Measurements from ENCODE around the gene DROSHA. TPM values are rescaled to one million over a fixed set of nuclear protein-coding genes. Genes with fewer than 3 reads are reported as not detected.

The DROSHA gene
- total and polyA plus RNA-seq, 2 donors (not counting 3 experiments of a cell fraction or from before 2014, with no cell fraction given) = 49.1 to 96.4 TPM

DNA sequence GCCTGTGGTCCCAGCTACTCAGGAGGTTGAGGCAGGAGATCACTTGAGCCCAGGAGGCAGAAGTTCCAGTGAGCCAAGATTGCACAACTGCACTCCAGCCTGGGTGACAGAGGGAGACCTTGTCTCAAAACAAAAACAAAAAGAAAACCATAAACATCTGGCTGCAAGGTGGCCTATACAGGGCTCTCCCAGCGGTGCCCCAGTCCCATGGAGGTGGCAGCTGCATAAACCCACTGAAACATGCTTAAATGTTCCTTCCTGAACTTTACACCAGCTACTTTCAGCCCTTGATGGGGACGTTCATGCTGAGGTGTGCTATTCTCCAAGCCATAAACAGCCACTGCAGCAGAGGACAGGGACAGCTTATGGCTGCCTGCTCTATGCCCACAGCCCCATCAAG lies 35.6 kb downstream of the DROSHA start:
- ChIA-PET CTCF (interaction anchor here (0.9 kb wide), 1 partner anchor 11 kb away, joined by 3 read pairs; no protein-coding TSS in a partner anchor), POLR2A (no interaction called here)
- H3K4me2 ChIP-seq (ENCODE audit: insufficient read depth, low read length) = no peak overlapping the region
- no peaks in the 10 kb centered on the region for H3K27me3 ChIP-seq (ENCODE audit: control insufficient read depth in 2 of 2, insufficient read depth in 2 of 2, low read length in 2 of 2)
- DNase-seq (ENCODE audit: low read depth, low spot score) (no peak), FAIRE-seq (no peak)
- H3K9ac ChIP-seq (replicated peaks; ENCODE audit: extremely low read depth, insufficient read depth, low read length) = no peak overlapping the region
- no peaks in the 10 kb centered on the region for H3K79me2 ChIP-seq (ENCODE audit: control insufficient read depth, insufficient read depth, low read length)
- TF ChIP-seq EZH2 (IDR thresholded peaks at IDR 0.05; ENCODE audit: borderline replicate concordance, low read depth, low read length, severe bottlenecking) (no peak), POLR2AphosphoS5 (IDR thresholded peaks at IDR 0.05; ENCODE audit: insufficient read depth, low read depth, low read length) (no peak), POLR2A (IDR thresholded peaks at IDR 0.05; ENCODE audit: low read depth, low read length) (no peak), MYC (IDR thresholded peaks at IDR 0.05; ENCODE audit: low read depth, low read length) (no peak), FOS (IDR thresholded peaks at IDR 0.05; ENCODE audit: borderline replicate concordance, insufficient read depth, low read length) (no peak), GATA2 (IDR thresholded peaks at IDR 0.05; ENCODE audit: insufficient read depth, insufficient read length, low read depth, low read length) (no peak), JUN (IDR thresholded peaks at IDR 0.05; ENCODE audit: borderline replicate concordance, insufficient read depth, insufficient read length, low read depth) (no peak)
- TF ChIP-seq, protein P1, sequence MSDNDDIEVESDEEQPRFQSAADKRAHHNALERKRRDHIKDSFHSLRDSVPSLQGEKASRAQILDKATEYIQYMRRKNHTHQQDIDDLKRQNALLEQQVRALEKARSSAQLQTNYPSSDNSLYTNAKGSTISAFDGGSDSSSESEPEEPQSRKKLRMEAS (IDR thresholded peaks at IDR 0.05; ENCODE audit: insufficient read depth, insufficient read length) = no peak
- TF ChIP-seq, protein P2, sequence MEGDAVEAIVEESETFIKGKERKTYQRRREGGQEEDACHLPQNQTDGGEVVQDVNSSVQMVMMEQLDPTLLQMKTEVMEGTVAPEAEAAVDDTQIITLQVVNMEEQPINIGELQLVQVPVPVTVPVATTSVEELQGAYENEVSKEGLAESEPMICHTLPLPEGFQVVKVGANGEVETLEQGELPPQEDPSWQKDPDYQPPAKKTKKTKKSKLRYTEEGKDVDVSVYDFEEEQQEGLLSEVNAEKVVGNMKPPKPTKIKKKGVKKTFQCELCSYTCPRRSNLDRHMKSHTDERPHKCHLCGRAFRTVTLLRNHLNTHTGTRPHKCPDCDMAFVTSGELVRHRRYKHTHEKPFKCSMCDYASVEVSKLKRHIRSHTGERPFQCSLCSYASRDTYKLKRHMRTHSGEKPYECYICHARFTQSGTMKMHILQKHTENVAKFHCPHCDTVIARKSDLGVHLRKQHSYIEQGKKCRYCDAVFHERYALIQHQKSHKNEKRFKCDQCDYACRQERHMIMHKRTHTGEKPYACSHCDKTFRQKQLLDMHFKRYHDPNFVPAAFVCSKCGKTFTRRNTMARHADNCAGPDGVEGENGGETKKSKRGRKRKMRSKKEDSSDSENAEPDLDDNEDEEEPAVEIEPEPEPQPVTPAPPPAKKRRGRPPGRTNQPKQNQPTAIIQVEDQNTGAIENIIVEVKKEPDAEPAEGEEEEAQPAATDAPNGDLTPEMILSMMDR (IDR thresholded peaks at IDR 0.05; ENCODE audit: extremely low read depth in 1 of 2, insufficient read depth in 1 of 2, low read depth in 1 of 2, low read length in 2 of 2) = no peak
- no peaks in the 10 kb centered on the region for H3K9me1 ChIP-seq (replicated peaks; ENCODE audit: control insufficient read depth, extremely low read depth, insufficient read depth, low read length)
- BruUV-seq (replicated peaks) = no TSS peak
- H3K27ac ChIP-seq (ENCODE audit: insufficient read depth, low read depth, low read length) = no peak overlapping the region
- dilution Hi-C loops (cut with MboI; ENCODE audit: extremely low pct_ligation_motif_present, low sequenced_read_pairs) = no loop called here
- no peaks in the 10 kb centered on the region for H3K9me3 ChIP-seq (replicated peaks; ENCODE audit: control insufficient read depth, insufficient read depth, low read length)
- intact Hi-C loops (cut with micrococcal nuclease) = no loop called here
- H3K4me3 ChIP-seq (replicated peaks in 1 of 3; ENCODE audit: insufficient read depth in 1 of 3, low read depth in 1 of 3, low read length in 3 of 3) = no peak overlapping the region
- H4K20me1 ChIP-seq (replicated peaks; ENCODE audit: control insufficient read depth, extremely low read depth, insufficient read depth, low read length) = no peaks in the 10 kb centered on the region
- no peak overlapping the region for H2AFZ ChIP-seq (ENCODE audit: low read depth, low read length)
- H3K36me3 ChIP-seq (ENCODE audit: control insufficient read depth in 2 of 2, extremely low read depth in 1 of 2, insufficient read depth in 2 of 2, low read length in 2 of 2) = peaks cover 19 to 29% of the 10 kb centered on the region in 2 experiments
- H3K4me1 ChIP-seq (ENCODE audit: control insufficient read depth, extremely low read depth, insufficient read depth, low read length) = peaks cover 23% of the 10 kb centered on the region

All from endothelial cell of umbilical vein (primary cell).